ENCODE measurements around the gene SPECC1. TPM values are rescaled to one million over a fixed set of nuclear protein-coding genes. Genes with fewer than 3 reads are reported as not detected.

The SPECC1 gene
- total and polyA plus RNA-seq, 2 of the 13 experiments (the other 11 are each of a cell fraction or from before 2014, with no cell fraction given), result 2.3 to 6.9 TPM

DNA sequence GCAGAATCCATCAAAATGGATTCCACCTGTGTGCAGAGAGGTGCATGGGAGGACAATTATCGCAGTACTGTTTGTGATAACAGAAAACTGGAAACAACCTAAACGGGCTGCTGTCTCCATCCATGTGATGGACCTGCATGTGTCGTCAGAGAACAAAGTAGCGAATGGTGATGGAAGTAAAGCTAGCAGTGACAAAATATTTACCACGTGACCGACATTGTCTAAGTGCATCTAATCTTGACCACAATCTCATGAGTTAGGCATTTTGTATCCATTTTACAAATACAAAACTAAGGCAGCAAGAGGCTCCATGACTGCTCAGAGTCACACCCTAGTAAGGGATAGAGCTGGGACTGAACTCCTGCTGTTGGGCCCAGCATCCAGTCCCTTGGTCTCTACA is 270.9 kb downstream of the SPECC1 start:
- ATAC-seq (no peak), FAIRE-seq (no peak), DNase-seq (ENCODE audit: low spot score) (no peak)
- POLR2A ChIA-PET, result no interaction called here
- Histone ChIP-seq H3K9ac (ENCODE audit: insufficient read depth, low read depth, low read length) (no peak overlapping the region), H3K27me3 (ENCODE audit: control insufficient read depth in 1 of 2, insufficient read depth in 2 of 2, low read length in 2 of 2) (no peaks in the 10 kb centered on the region), H4K20me1 (ENCODE audit: insufficient read depth, low read length) (no peaks in the 10 kb centered on the region), H3K27ac (ENCODE audit: extremely low read length, insufficient read depth, low read length) (no peak overlapping the region), H3K36me3 (replicated peaks in 1 of 2; ENCODE audit: control insufficient read depth in 1 of 2, insufficient read depth in 2 of 2, low read length in 2 of 2) (no peaks in the 10 kb centered on the region), H3K4me2 (ENCODE audit: low read depth, low read length) (no peak overlapping the region), H3K4me1 (ENCODE audit: insufficient read depth, low read length) (no peaks in the 10 kb centered on the region), H2AFZ (ENCODE audit: low read length) (no peak overlapping the region), H3K4me3 (replicated peaks in 1 of 3; ENCODE audit: insufficient read depth in 1 of 3, low read depth in 2 of 3, low read length in 3 of 3) (no peak overlapping the region), H3K79me2 (ENCODE audit: insufficient read depth, low read length) (no peaks in the 10 kb centered on the region), H3K9me3 (ENCODE audit: low read length) (no peaks in the 10 kb centered on the region)
- in situ Hi-C loops (cut with HindIII; ENCODE audit: extremely low pct_ligation_motif_present, low pct_unique_long_range_greater_than_20kb) (no loop called here), intact Hi-C loops (cut with micrococcal nuclease; ENCODE audit: unreplicated experiment) (no loop called here)
- CTCF ChIA-PET (ENCODE audit: low intra/inter-chr PET ratio, low total read pairs), result no interaction called here
- 90% methylated on average over 6 of the region's 6 CpGs for WGBS (ENCODE audit: low lambda C conversion rate)
- no TSS peak for BruUV-seq (replicated peaks)
- TF ChIP-seq ERF (CRISPR knock-in tag; IDR thresholded peaks at IDR 0.05) (no peak), TBL1XR1 (IDR thresholded peaks at IDR 0.05; ENCODE audit: borderline replicate concordance, low read length, partially characterized antibody) (no peak), HNRNPL (IDR thresholded peaks at IDR 0.05; ENCODE audit: low read depth, low read length) (no peak), SNAI1 (CRISPR knock-in tag; IDR thresholded peaks at IDR 0.05; ENCODE audit: borderline replicate concordance) (no peak), KDM6A (CRISPR knock-in tag; IDR thresholded peaks at IDR 0.05; ENCODE audit: low read depth) (no peak), MEIS2 (CRISPR knock-in tag; IDR thresholded peaks at IDR 0.05) (no peak), ZNF605 (CRISPR knock-in tag; IDR thresholded peaks at IDR 0.05) (no peak), ZNF782 (CRISPR knock-in tag; IDR thresholded peaks at IDR 0.05; ENCODE audit: borderline replicate concordance) (no peak), ZNF274 (CRISPR knock-in tag; IDR thresholded peaks at IDR 0.05) (no peak), TBP (CRISPR knock-in tag; IDR thresholded peaks at IDR 0.05) (no peak), SAP130 (CRISPR knock-in tag; IDR thresholded peaks at IDR 0.05; ENCODE audit: low read depth) (no peak), ZNF607 (CRISPR knock-in tag; IDR thresholded peaks at IDR 0.05; ENCODE audit: borderline replicate concordance) (no peak)
- TF ChIP-seq, protein P1, sequence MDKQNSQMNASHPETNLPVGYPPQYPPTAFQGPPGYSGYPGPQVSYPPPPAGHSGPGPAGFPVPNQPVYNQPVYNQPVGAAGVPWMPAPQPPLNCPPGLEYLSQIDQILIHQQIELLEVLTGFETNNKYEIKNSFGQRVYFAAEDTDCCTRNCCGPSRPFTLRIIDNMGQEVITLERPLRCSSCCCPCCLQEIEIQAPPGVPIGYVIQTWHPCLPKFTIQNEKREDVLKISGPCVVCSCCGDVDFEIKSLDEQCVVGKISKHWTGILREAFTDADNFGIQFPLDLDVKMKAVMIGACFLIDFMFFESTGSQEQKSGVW (CRISPR knock-in tag; IDR thresholded peaks at IDR 0.05; ENCODE audit: borderline replicate concordance), result no peak
- TF ChIP-seq, protein P2, sequence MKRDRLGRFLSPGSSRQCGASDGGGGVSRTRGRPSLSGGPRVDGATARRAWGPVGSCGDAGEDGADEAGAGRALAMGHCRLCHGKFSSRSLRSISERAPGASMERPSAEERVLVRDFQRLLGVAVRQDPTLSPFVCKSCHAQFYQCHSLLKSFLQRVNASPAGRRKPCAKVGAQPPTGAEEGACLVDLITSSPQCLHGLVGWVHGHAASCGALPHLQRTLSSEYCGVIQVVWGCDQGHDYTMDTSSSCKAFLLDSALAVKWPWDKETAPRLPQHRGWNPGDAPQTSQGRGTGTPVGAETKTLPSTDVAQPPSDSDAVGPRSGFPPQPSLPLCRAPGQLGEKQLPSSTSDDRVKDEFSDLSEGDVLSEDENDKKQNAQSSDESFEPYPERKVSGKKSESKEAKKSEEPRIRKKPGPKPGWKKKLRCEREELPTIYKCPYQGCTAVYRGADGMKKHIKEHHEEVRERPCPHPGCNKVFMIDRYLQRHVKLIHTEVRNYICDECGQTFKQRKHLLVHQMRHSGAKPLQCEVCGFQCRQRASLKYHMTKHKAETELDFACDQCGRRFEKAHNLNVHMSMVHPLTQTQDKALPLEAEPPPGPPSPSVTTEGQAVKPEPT (CRISPR knock-in tag; IDR thresholded peaks at IDR 0.05; ENCODE audit: low read depth), result no peak
- TF ChIP-seq, protein P3, sequence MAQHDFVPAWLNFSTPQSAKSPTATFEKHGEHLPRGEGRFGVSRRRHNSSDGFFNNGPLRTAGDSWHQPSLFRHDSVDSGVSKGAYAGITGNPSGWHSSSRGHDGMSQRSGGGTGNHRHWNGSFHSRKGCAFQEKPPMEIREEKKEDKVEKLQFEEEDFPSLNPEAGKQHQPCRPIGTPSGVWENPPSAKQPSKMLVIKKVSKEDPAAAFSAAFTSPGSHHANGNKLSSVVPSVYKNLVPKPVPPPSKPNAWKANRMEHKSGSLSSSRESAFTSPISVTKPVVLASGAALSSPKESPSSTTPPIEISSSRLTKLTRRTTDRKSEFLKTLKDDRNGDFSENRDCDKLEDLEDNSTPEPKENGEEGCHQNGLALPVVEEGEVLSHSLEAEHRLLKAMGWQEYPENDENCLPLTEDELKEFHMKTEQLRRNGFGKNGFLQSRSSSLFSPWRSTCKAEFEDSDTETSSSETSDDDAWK (CRISPR knock-in tag; IDR thresholded peaks at IDR 0.05), result no peak
- TF ChIP-seq, protein P4, sequence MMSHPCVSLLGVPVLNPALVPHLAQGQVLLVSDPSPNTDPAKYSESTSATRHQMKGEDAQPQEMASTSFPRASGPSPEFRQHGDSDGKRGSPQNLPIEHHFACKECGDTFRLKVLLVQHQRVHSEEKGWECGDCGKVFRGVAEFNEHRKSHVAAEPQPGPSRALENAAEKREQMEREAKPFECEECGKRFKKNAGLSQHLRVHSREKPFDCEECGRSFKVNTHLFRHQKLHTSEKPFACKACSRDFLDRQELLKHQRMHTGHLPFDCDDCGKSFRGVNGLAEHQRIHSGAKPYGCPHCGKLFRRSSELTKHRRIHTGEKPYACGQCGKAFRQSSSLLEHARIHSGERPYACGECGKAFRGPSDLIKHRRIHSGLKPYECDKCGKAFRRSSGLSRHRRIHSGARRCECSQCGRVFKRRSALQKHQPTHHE (CRISPR knock-in tag; IDR thresholded peaks at IDR 0.05; ENCODE audit: borderline replicate concordance), result no peak
- TF ChIP-seq, protein P5, sequence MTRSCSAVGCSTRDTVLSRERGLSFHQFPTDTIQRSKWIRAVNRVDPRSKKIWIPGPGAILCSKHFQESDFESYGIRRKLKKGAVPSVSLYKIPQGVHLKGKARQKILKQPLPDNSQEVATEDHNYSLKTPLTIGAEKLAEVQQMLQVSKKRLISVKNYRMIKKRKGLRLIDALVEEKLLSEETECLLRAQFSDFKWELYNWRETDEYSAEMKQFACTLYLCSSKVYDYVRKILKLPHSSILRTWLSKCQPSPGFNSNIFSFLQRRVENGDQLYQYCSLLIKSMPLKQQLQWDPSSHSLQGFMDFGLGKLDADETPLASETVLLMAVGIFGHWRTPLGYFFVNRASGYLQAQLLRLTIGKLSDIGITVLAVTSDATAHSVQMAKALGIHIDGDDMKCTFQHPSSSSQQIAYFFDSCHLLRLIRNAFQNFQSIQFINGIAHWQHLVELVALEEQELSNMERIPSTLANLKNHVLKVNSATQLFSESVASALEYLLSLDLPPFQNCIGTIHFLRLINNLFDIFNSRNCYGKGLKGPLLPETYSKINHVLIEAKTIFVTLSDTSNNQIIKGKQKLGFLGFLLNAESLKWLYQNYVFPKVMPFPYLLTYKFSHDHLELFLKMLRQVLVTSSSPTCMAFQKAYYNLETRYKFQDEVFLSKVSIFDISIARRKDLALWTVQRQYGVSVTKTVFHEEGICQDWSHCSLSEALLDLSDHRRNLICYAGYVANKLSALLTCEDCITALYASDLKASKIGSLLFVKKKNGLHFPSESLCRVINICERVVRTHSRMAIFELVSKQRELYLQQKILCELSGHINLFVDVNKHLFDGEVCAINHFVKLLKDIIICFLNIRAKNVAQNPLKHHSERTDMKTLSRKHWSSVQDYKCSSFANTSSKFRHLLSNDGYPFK (CRISPR knock-in tag; IDR thresholded peaks at IDR 0.05; ENCODE audit: borderline replicate concordance), result no peak
